ENCODE data around the gene RARS1. TPM values are rescaled to one million over a fixed set of nuclear protein-coding genes. Genes with fewer than 3 reads are reported as not detected.

The RARS1 gene
- 101 to 109 TPM (median 105 TPM) in 5 replicates for total RNA-seq (2022; extraction: Qiagen RNA extraction; ENCODE audit: low read depth)

GRCh38 chr5:168486136-168486879 lies at the start of gene RARS1:
Gene RARS1 (plus strand): TSS chr5:168486471. CDS start chr5:168486499, 28 bp downstream.

GRCh38 chr5:168528521-168529373 lies 42.5 kb downstream of the RARS1 start, which contains the start of gene FBLL1:
Gene FBLL1 (plus strand): TSS chr5:168529305. CDS start chr5:168529505, 200 bp downstream.

Other genes starting within 250 kb of the RARS1 start
- 77.3 to 112 TPM (median 95.8 TPM) in 5 replicates for gene WWC1, start 194.8 kb upstream of the RARS1 start, total RNA-seq (2022; extraction: Qiagen RNA extraction; ENCODE audit: low read depth)
- 0.10 to 0.25 TPM (median 0.15 TPM) in 3 of 5 replicates, not detected in the others for gene FBLL1, start 42.8 kb downstream of the RARS1 start, total RNA-seq (2022; extraction: Qiagen RNA extraction; ENCODE audit: low read depth)
- 13.9 to 28.1 TPM (median 23.9 TPM) in 5 replicates for gene PANK3, start 92.9 kb downstream of the RARS1 start, total RNA-seq (2022; extraction: Qiagen RNA extraction; ENCODE audit: low read depth)